Gastroesophageal sphincter (tissue), 3 donors: ENCODE measurements around the gene GUCA2A.

Experiments used
- CTCF ChIP-seq, 4 experiments: fragments of 200-600 bp in 2 of 4; fragments of 450-650 bp in 2 of 4; sonication (generic) in 1 of 4; IDR thresholded peaks; one replicate each; pipeline ENCODE4 v1.5.1; 2017 to 2019; ENCODE audit warnings: antibody characterized with exemption in 4 of 4, mild to moderate bottlenecking in 2 of 4, moderate library complexity in 2 of 4
- POLR2A ChIP-seq, 2 donors: fragments of 450-650 bp; IDR thresholded peaks; one replicate each; pipeline ENCODE4 v1.6.1; 2017; ENCODE audit warnings: antibody characterized with exemption in 2 of 2, mild to moderate bottlenecking in 2 of 2, moderate library complexity in 1 of 2

GRCh38 chr1:42135426-42135825, 29.1 kb downstream of the GUCA2A start:
- TF ChIP-seq CTCF (IDR thresholded peaks at IDR 0.05): no peak
- TF ChIP-seq POLR2A (IDR thresholded peaks at IDR 0.05): no peak
